ENCODE measurements around the gene UTP25.

The UTP25 gene

DNA sequence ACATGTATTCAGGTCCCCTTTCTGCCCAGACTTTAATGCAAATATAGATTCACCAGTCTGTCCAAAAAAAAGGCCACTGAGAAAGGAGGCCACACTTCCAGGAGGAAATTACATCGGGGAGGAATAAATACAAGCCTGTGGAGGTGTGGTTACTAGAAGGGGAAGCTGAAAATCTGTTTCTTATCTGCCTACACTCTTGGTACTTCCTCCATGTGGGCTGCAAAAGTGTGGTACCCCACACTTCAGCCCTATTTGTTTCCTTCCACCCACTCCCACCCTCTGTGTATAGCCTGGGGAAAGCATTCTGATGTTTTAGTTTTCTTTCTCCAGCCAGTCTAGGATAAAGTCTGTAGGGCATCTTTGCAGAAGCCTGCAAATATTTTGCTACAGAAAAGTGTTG lies 38.4 kb downstream of the UTP25 start:
- no peaks in the 10 kb centered on the region for H3K36me3 ChIP-seq (ENCODE audit: insufficient read depth, low read length)
- peaks cover 27% of the 10 kb centered on the region; the same call in 1 of the 2 replicates for H3K4me1 ChIP-seq (ENCODE audit: insufficient read depth, low read length)
- H3K9ac ChIP-seq (ENCODE audit: low read depth, low read length), result no peak overlapping the region
- H3K9me3 ChIP-seq (ENCODE audit: control insufficient read depth, insufficient read depth, low read length), result peaks cover 14% of the 10 kb centered on the region; the same call in 1 of the 2 replicates

GRCh38 chr1:209869291-209870149 lies 41.7 kb downstream of the UTP25 start:
- Histone ChIP-seq H3K9me3 (ENCODE audit: control insufficient read depth, insufficient read depth, low read length) (peaks cover 14% of the 10 kb centered on the region; the same call in 1 of the 2 replicates), H3K36me3 (ENCODE audit: insufficient read depth, low read length) (no peaks in the 10 kb centered on the region), H3K9ac (ENCODE audit: low read depth, low read length) (no peak overlapping the region), H3K4me1 (ENCODE audit: insufficient read depth, low read length) (no peaks in the 10 kb centered on the region)

DNA sequence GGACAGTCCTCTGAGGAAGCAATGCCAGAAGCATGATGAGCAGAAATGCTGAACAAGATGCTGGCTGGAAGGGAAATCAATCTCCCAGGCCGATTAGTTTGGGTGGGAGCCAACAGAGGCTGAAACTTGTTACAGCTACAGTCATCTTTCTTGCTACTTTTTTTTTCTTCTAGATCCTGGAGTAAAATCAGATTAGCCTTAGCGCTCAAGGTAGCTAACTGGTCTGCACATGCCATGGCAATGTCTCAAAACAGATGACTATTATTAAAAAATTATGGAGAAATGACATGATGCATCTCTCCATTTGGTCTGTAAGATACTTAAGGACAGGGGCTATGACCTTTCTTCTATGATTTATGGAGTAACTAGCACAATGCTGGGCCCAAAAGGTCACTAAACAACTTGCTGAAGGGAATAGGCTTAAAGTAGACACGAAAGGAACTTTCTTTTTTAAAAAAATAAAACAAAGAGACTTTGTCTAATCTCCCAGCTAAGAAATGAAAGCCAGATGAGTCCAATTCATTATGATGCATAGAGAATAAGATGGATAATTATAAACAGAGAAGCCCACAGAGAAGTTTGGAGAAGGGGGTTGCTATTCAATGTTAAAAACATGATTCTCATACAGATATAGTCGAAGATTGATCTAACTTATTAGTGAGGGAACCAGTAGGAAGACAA lies 42.5 kb downstream of the UTP25 start:
- H3K4me1 ChIP-seq (ENCODE audit: insufficient read depth, low read length), result no peaks in the 10 kb centered on the region
- H3K9me3 ChIP-seq (ENCODE audit: control insufficient read depth, insufficient read depth, low read length), result peaks cover 14% of the 10 kb centered on the region; the same call in 1 of the 2 replicates
- no peak overlapping the region for H3K9ac ChIP-seq (ENCODE audit: low read depth, low read length)
- no peaks in the 10 kb centered on the region for H3K36me3 ChIP-seq (ENCODE audit: insufficient read depth, low read length)

GRCh38 chr1:209871006-209871405 lies 43.2 kb downstream of the UTP25 start:
- Histone ChIP-seq H3K36me3 (ENCODE audit: insufficient read depth, low read length) (no peaks in the 10 kb centered on the region), H3K9ac (ENCODE audit: low read depth, low read length) (no peak overlapping the region), H3K9me3 (ENCODE audit: control insufficient read depth, insufficient read depth, low read length) (peaks cover 14% of the 10 kb centered on the region; the same call in 1 of the 2 replicates), H3K4me1 (ENCODE audit: insufficient read depth, low read length) (no peaks in the 10 kb centered on the region)

DNA sequence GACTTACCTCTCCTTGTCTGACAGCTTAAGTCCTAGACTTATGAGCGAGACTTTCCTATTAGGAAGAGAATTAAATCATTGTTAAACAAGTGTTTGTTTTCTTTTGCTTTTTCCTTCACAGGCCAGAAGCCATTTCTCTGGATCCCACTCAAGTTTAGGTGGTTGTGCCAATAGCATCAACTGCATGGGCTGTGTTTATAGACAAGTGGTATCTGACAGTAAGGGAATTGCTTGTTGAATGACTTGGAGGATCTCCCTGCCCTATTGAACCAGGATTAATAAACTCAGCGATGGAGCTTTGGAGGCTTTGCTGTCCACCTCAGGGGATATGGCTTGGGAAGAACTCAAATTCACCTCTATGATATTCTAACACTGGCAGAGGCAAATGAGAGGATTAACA lies 43.7 kb downstream of the UTP25 start:
- Histone ChIP-seq H3K9ac (ENCODE audit: low read depth, low read length) (no peak overlapping the region), H3K36me3 (ENCODE audit: insufficient read depth, low read length) (no peaks in the 10 kb centered on the region), H3K9me3 (ENCODE audit: control insufficient read depth, insufficient read depth, low read length) (peaks cover 14% of the 10 kb centered on the region; the same call in 1 of the 2 replicates), H3K4me1 (ENCODE audit: insufficient read depth, low read length) (no peaks in the 10 kb centered on the region)

DNA sequence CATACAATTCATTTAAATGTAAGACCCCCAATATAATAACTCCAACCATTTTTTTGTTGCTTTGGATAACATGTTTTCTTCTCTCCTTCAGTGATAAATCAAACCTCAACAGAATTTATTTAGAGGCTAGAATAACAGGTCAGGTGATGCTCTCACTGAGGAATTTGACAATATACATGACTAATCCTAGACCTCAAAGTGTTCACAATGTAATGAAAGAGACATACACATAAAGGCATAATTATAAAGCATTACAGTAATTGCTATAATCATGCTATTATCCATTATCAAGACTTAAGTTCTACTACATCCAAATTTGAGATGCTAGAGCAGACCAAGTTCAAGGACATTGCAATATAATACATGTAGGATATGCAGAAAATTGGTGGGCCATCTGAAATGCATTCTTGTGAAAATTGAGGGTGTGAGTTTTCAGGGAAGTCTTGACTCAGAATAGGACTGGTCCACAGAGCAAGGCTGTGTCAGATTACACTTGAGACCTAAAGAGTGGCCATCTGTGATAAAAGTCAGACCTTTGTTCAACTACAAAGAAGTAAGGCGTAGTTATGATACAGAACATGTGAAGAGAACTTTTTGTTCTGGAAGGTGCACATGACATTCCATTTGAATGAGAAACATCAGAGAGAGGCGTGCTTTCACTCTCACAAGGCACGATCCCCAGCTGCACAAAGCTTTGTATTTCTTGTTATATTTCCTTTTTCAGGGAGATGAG lies 45.5 kb downstream of the UTP25 start:
- Histone ChIP-seq H3K9ac (ENCODE audit: low read depth, low read length) (no peak overlapping the region), H3K9me3 (ENCODE audit: control insufficient read depth, insufficient read depth, low read length) (peaks cover 7% of the 10 kb centered on the region; the same call in 1 of the 2 replicates), H3K4me1 (ENCODE audit: insufficient read depth, low read length) (no peaks in the 10 kb centered on the region), H3K36me3 (ENCODE audit: insufficient read depth, low read length) (no peaks in the 10 kb centered on the region)

DNA sequence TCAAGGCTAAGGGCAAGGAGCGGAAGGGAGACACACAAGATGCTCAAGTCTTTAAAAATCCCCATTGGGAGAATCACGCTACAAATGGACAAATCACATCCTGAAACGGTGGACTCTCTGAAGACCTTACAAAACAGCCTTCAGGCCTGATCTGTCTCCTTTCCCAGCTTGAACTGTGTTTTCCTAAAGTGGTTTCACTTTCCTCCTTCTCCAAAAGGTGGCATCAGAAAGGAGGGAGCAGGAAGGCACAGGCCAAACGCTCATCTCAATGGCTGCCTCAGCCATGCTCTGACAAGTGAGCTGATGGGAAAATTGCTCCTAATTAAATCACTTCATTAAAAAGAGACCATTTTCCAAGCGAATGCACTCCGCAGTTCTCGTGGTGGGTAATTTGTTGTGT lies 47.7 kb downstream of the UTP25 start:
- no peaks in the 10 kb centered on the region for H3K36me3 ChIP-seq (ENCODE audit: insufficient read depth, low read length)
- no peaks in the 10 kb centered on the region for H3K4me1 ChIP-seq (ENCODE audit: insufficient read depth, low read length)
- H3K9me3 ChIP-seq (ENCODE audit: control insufficient read depth, insufficient read depth, low read length), result no peaks in the 10 kb centered on the region
- no peak overlapping the region for H3K9ac ChIP-seq (ENCODE audit: low read depth, low read length)

DNA sequence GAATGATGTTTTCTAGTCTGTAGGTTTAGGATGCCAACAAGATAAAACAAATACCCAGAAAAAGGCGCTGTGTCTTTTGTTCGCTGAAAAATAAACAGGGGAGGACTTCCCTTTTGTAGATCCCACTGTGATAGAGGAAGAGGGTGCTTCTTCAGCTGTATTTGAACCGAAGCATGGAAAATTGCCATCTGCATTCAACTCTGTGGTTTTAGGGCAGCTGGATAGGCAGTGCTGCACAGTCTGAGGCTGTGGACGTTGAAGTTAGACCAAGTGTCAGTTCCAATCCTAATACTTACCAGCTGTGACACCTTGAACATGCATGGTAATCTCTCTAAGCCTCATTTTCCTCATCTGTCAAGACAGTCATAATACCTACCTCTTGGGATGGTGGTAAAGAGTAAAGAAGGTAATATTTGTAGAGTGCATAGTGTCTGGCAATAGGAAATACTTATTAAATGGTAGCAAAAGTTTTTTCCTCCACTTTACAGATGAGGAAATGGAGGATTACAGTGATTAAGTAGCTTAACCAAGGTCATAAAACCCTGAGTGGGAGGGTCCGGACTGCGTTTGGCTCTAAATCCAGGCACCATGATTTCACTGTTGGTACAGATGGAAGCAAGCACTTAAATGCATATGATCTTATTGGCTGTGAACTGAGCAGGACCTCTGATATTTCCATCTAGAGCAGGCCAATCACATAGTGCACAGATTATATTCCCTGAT lies 48.5 kb downstream of the UTP25 start:
- no peak overlapping the region for H3K9ac ChIP-seq (ENCODE audit: low read depth, low read length)
- no peaks in the 10 kb centered on the region for H3K36me3 ChIP-seq (ENCODE audit: insufficient read depth, low read length)
- H3K9me3 ChIP-seq (ENCODE audit: control insufficient read depth, insufficient read depth, low read length), result no peaks in the 10 kb centered on the region
- H3K4me1 ChIP-seq (ENCODE audit: insufficient read depth, low read length), result no peaks in the 10 kb centered on the region

DNA sequence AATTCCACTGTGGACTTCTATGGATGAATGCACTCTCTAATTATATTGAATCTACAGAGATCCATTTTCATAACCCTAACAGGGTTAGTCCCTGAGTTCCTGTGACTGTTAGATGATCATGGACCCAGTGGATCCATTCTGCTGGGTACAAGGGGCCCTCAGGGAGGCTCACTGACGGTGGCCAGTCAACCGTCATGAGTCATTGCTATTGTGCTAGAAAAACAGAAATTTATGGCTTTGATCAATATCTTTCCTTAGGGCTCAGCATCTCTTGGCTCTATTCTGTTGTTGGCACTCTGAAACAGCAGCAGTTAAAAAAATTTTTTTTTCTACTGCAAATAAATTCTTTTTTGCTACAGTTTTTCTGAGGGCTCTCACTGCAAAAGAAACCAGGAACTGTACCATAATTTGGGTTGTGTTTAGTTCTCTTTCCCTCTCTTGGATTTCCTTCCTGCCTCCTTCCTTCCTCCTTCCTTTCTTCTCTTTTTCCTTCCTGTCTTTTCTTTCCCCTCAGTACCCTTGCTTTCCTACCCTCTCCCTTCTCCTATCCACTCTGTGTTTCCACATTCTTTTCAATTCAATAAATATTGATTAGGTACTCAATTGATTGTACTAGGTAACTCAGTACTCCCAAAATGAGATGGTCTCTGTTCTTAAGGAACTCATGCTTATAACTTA lies 49.5 kb downstream of the UTP25 start:
- H3K9me3 ChIP-seq (ENCODE audit: control insufficient read depth, insufficient read depth, low read length), result no peaks in the 10 kb centered on the region
- no peaks in the 10 kb centered on the region for H3K4me1 ChIP-seq (ENCODE audit: insufficient read depth, low read length)
- no peak overlapping the region for H3K9ac ChIP-seq (ENCODE audit: low read depth, low read length)
- no peaks in the 10 kb centered on the region for H3K36me3 ChIP-seq (ENCODE audit: insufficient read depth, low read length)

- peaks cover 4% of the 10 kb centered on the region for H3K4me1 ChIP-seq (ENCODE audit: insufficient read depth, low read length)
- no peaks in the 10 kb centered on the region for H3K9me3 ChIP-seq (ENCODE audit: control insufficient read depth, insufficient read depth, low read length)
- no peaks in the 10 kb centered on the region for H3K36me3 ChIP-seq (ENCODE audit: insufficient read depth, low read length)
- no peak overlapping the region for H3K9ac ChIP-seq (ENCODE audit: low read depth, low read length)
Observed at GRCh38 chr1:209878964-209879363, 51.2 kb downstream of the UTP25 start.

GRCh38 chr1:209879539-209879938 lies 51.8 kb downstream of the UTP25 start:
- Histone ChIP-seq H3K9ac (ENCODE audit: low read depth, low read length) (no peak overlapping the region), H3K9me3 (ENCODE audit: control insufficient read depth, insufficient read depth, low read length) (no peaks in the 10 kb centered on the region), H3K4me1 (ENCODE audit: insufficient read depth, low read length) (peaks cover 10% of the 10 kb centered on the region), H3K36me3 (ENCODE audit: insufficient read depth, low read length) (no peaks in the 10 kb centered on the region)

DNA sequence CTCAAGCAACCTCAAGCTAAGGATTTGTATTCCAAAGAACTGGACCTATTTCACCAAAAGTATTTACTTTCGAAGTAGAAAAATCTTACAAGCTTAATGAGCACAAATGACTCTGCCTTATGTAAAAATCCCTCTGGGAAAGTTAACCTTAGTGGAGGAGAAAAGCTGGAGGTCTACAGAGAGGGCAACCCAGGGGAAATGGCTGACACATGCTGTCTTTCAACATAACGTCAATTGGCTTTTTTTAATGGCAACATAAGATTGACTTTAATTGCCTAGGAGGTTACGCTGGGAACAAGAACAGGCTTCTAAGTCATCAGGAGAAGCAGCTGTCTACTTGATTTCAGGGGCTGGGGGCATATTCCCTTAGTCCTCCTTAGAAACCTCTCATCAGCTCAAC lies 52.3 kb downstream of the UTP25 start:
- Histone ChIP-seq H3K9ac (ENCODE audit: low read depth, low read length) (no peak overlapping the region), H3K36me3 (ENCODE audit: insufficient read depth, low read length) (no peaks in the 10 kb centered on the region), H3K4me1 (ENCODE audit: insufficient read depth, low read length) (peaks cover 15% of the 10 kb centered on the region), H3K9me3 (ENCODE audit: control insufficient read depth, insufficient read depth, low read length) (no peaks in the 10 kb centered on the region)

GRCh38 chr1:209881619-209882018 lies 53.8 kb downstream of the UTP25 start:
- no peak overlapping the region for H3K9ac ChIP-seq (ENCODE audit: low read depth, low read length)
- H3K4me1 ChIP-seq (ENCODE audit: insufficient read depth, low read length), result peaks cover 21% of the 10 kb centered on the region
- no peaks in the 10 kb centered on the region for H3K9me3 ChIP-seq (ENCODE audit: control insufficient read depth, insufficient read depth, low read length)
- H3K36me3 ChIP-seq (ENCODE audit: insufficient read depth, low read length), result no peaks in the 10 kb centered on the region
